ENCODE results near the gene NALCN. TPM values are rescaled to one million over a fixed set of nuclear protein-coding genes. Genes with fewer than 3 reads are reported as not detected.

The NALCN gene
- total and polyA plus RNA-seq, 2 of the 8 experiments (the other 6 are each of a cell fraction or from before 2014, with no cell fraction given), result 0.26 to 0.54 TPM

DNA sequence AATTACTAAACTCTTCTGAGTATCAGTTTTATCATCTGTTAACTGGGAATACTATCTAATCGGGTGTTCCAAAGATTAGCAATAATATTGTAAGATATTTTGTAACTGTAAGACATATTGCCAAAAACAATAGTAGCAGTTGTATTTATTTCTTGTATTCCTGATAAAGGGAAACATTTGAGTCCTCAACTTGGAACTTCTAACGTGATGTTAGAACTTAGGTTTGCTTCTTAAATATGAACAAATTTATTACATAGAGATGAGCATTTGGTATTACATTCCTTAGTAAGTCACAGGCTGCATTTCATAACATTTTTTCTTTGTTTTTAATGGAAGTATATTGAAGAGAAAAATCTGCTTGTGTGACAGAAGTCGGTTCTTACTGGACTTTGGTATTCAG, 225.3 kb downstream of the NALCN start (continued):
- no peak for TF ChIP-seq PHF8 (conservative IDR thresholded peaks at IDR 0.05; ENCODE audit: low read depth, low read length)

Data from H1 (cell line).